GM19324 (cell line): ENCODE results near the gene HOXA4.
A peak's percentile ranks its signal among the peaks of the same experiment; 100 is the strongest.

Experiments
- ATAC-seq: cut with Tn5 transposase; IDR thresholded peaks from one replicate; pipeline ENCODE4 v1.9.1; 2021; ENCODE audit warnings: mild to moderate bottlenecking, moderate library complexity; ENCODE audit not compliant: unreplicated experiment, low FRiP score

HOXA4 gene

GRCh38 chr7:27170426-27171324 is 40.1 kb upstream of the HOXA4 start:
- no peak for ATAC-seq

GRCh38 chr7:27169658-27170425 is 39.3 kb upstream of the HOXA4 start:
- ATAC-seq: no peak

GRCh38 chr7:27168265-27168947 is 37.8 kb upstream of the HOXA4 start:
- ATAC-seq: no peak

GRCh38 chr7:27167916-27168264 is 37.3 kb upstream of the HOXA4 start:
- ATAC-seq: no peak

- ATAC-seq: no peak
These were observed 36.3 kb upstream of the HOXA4 start for GRCh38 chr7:27166531-27167505.

- ATAC-seq: no peak
These were observed 35.5 kb upstream of the HOXA4 start for GRCh38 chr7:27165996-27166530.

- no peak for ATAC-seq
These were observed 34.8 kb upstream of the HOXA4 start, which contains the start of gene HOXA9 for GRCh38 chr7:27165089-27165995. Gene HOXA9 (minus strand): TSS chr7:27165537. CDS start chr7:27165457, 80 bp downstream.

GRCh38 chr7:27164367-27165088 is 34.0 kb upstream of the HOXA4 start:
- ATAC-seq: no peak

- ATAC-seq: no peak
These were observed 33.4 kb upstream of the HOXA4 start for GRCh38 chr7:27164045-27164366.

GRCh38 chr7:27163288-27164044 is 32.9 kb upstream of the HOXA4 start:
- ATAC-seq: no peak

- ATAC-seq: no peak
These were observed 32.2 kb upstream of the HOXA4 start for GRCh38 chr7:27162561-27163287.

GRCh38 chr7:27161721-27162560 is 31.4 kb upstream of the HOXA4 start:
- no peak for ATAC-seq

- no peak for ATAC-seq
These were observed 30.7 kb upstream of the HOXA4 start for GRCh38 chr7:27161214-27161720.

- peak; percentile 60 for ATAC-seq
These were observed 30.1 kb upstream of the HOXA4 start for GRCh38 chr7:27160546-27161213.

- peak; percentile 37 for ATAC-seq
These were observed 29.6 kb upstream of the HOXA4 start for GRCh38 chr7:27160145-27160545.
